Anterior cingulate cortex (tissue), 58 donors: ENCODE measurements around the gene RNF13.
A peak's percentile ranks its signal among the peaks of the same experiment; 100 is the strongest.
"Not testable (repeated sequence)": the region's sequence is repeated elsewhere in the genome, so short reads cannot be mapped to it uniquely, and the experiment has no call there.

Source experiments
- DNase-seq, 58 donors: peaks; one replicate each; lab custom pipeline; 2025; lab: John Stamatoyannopoulos, UW

RNF13 gene

GRCh38 chr3:149838491-149838890, 25.5 kb downstream of the RNF13 start:
- DNase-seq: not testable (repeated sequence)

- DNase-seq: not testable (repeated sequence)
Measured at GRCh38 chr3:149839469-149839868, 26.5 kb downstream of the RNF13 start.

- DNase-seq: no peak
Measured at GRCh38 chr3:149839896-149840295, 26.9 kb downstream of the RNF13 start.

GRCh38 chr3:149843502-149843901, 30.5 kb downstream of the RNF13 start:
- no peak for DNase-seq

GRCh38 chr3:149844091-149844490, 31.1 kb downstream of the RNF13 start:
- DNase-seq: no peak

- DNase-seq: no peak
Measured at GRCh38 chr3:149845570-149846244, 32.7 kb downstream of the RNF13 start.

GRCh38 chr3:149848238-149848637, 35.2 kb downstream of the RNF13 start:
- no peak for DNase-seq

GRCh38 chr3:149848688-149849087, 35.7 kb downstream of the RNF13 start:
- no peak for DNase-seq

GRCh38 chr3:149850787-149851584, 38.0 kb downstream of the RNF13 start:
- no peak for DNase-seq

- DNase-seq: no peak
Measured at GRCh38 chr3:149858911-149859310, 45.9 kb downstream of the RNF13 start.

- DNase-seq: no peak
Measured at GRCh38 chr3:149860881-149861280, 47.9 kb downstream of the RNF13 start.

GRCh38 chr3:149867563-149867962, 54.5 kb downstream of the RNF13 start:
- no peak for DNase-seq

GRCh38 chr3:149871855-149872254, 58.8 kb downstream of the RNF13 start:
- no peak for DNase-seq

- no peak for DNase-seq
Measured at GRCh38 chr3:149872589-149872988, 59.6 kb downstream of the RNF13 start.

GRCh38 chr3:149877668-149878067, 64.7 kb downstream of the RNF13 start:
- no peak for DNase-seq

- peak in 45 of 58 donors; percentile 1 to 74 (median 34) for DNase-seq
Measured at GRCh38 chr3:149879872-149880271, 66.9 kb downstream of the RNF13 start.

GRCh38 chr3:149881879-149882278, 68.9 kb downstream of the RNF13 start:
- no peak for DNase-seq

GRCh38 chr3:149883134-149883533, 70.1 kb downstream of the RNF13 start:
- no peak for DNase-seq

- not testable (repeated sequence) for DNase-seq
Measured at GRCh38 chr3:149883860-149884259, 70.8 kb downstream of the RNF13 start.

- not testable (repeated sequence) for DNase-seq
Measured at GRCh38 chr3:149884848-149885247, 71.8 kb downstream of the RNF13 start.

- no peak for DNase-seq
Measured at GRCh38 chr3:149886957-149887356, 73.9 kb downstream of the RNF13 start.

- DNase-seq: no peak
Measured at GRCh38 chr3:149891621-149892020, 78.6 kb downstream of the RNF13 start.
